Brain pericyte (primary cell): Measurements from ENCODE around the gene TNS4.

ENCODE experiments used
- DNase-seq: peaks from one replicate; pipeline ENCODE4 v3.0.0-alpha.2; 2012; ENCODE audit warnings: low read depth, low spot score

Gene TNS4

DNA sequence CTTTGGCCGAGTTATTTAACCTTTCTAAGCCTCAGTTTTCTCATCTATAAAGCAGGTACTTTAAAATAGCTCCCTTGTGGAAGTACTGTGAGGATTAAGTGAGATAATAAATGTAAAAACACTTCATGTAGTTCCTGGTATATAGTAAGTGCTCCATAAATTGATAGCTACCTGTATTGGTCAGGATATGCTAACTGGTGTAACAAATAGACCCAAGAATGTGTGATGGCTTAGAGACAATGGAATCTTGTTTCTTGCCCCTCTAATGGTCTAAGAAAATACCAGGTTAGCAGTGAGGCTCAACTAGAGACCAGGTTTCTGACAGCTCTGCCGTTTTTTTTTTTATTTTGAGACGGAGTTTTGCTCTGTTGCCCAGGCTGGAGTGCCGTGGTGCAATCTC, 34.0 kb upstream of the TNS4 start:
- no peak for DNase-seq

DNA sequence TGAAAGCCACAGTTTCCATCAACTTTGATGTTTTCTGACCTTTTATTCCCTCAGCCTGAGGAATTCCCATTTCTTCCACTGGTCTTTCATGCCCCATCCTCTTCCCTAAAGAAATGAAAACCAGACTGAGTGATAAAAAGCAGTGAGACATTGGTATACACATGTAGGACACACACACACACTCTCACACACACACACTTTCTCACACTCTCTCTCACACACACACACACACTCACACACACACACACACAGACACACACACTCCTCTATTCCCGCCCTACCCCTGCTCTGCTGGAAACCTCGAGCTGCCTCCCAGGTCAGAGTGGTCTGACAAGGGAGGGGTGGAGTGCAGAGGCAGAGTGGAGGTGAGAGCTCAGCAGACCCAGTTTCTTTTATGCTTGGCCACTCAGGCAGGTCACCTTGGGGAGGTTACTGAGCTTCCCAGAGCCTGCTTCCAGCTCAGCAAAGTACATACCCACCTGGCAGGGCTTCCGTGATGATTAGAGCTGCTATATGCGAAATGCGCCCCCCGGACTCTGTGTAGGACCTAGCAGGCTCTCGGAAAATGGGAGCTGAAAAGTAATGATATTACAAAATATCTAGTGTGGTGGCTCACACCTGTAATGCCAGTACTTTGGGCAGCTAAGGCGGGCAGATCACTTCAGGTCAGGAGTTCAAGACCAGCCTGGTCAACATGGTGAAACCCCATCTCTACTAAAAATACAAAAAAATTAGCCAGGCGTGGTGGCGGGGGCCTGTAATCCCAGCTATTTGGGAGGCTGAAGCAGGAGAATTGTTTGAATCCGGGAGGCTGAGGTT, 33.2 kb upstream of the TNS4 start:
- no peak for DNase-seq

DNA sequence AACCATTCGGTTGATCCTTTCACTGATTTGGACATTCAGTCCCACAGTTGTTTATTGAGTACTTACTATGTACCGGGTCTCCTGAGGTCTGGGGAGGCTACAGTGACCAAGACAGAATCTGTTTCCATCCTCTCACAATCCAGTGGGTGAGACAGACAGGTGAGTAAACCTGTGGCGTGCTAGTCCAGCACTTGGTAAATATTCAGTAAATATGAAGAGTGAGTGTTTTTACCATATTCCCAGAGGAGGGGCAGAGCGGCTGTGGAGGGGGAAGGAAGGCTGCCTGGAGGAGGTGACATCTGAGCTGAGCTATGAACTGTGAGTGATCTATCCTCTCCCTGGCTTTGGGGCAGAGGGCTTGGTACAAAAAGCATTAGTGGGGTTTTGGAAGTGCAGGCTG, 32.5 kb upstream of the TNS4 start:
- DNase-seq: no peak

DNA sequence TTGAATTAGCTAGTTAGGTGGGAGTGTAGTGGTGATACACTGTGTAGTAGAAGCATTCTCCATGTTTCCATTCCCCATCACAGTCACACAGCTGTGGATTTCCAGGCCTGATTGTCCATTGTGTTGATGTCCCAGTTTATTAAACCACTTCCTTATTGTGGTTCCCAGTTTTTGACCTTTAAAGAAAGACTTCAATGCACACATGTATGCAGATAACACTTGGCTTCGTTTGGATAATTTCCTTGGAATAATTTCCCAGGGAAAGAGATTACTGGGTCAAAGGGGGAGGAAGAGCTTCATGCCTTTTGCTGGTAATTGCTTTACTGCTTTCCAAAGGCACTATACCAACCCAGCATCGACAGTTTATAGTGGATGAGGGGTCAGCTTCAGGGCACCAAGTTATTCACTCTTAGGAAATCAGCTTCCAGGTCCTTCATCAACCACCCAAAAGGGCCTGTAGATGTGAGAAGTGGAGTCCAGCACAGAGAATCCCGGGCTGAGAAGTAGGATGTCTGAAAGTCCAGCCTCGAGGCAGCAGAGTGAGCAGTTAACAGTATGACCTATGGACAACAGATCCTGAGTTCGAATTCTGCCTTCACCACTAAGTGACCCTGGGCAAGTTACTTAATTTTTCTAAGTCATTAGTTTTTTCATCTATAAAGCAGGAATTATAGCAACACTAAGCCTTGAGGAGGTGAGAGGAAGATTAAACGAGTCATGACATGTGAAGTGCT, 31.3 kb upstream of the TNS4 start:
- no peak for DNase-seq

DNA sequence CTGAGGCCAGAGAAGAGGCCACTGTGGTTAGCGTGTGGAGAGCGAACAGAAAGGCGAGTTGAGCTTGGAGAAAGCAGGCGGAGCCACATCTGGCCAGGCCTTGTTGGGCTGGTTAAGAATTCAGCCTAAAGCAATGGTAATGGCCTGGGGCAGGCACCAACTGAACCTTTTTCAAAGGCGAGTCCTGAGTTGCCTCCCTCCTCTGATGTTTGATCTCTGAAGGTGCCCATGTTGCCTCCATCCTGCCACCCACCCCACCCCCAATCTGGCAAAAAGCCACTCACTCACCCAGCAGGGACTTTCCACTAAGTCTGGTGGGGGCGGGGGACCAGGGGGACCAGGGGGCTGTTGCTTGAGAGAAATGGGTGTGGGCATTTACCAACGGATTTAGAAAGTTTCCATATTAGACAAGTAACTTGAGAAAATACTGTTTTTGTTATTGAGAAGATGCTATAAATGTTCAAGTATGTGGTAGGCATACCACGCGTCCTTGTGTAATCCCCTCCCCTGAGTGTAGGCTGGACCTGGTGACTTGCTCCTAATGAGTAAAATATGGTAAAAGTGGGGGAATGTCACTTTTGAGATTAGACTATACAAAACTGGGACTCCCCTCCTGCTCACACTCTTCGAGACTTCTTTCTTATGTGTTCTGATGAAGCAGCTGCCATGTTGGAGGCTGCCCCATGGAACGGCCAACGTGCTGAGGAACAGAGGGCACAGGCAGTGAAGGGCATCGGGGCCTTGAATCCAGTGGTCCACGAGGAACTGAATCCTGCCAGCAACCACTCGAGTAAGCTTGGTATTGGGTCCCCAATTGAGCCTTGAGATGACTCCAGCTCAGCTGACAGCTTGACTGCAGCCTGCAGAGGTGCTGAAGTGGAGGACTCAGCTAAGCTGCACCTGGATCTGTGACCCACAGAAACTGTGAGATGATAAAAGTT, 29.9 kb upstream of the TNS4 start:
- DNase-seq: no peak

DNA sequence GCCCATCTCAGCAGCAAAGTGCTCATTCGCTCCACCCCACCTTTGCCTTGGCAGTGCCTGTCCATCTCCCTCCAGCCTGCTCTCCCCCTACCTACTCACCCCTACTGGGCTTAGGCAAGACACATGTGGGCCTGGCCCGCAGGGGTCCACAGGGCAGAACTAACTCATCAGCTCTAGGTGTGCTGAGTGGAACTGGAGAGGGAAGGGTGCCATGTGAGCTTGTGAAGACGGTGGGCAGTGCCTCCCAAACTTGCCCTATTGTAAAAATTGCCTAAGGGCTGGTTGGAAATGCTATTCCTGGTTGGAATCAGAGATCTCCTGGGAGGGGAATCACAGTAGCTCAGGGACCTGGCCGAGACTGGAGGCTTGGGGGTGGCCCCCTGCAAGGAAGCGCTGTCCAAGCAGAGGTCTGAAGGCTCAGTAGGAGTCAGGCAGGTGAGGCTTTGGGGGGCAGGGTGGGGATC, 29.1 kb upstream of the TNS4 start:
- no peak for DNase-seq

DNA sequence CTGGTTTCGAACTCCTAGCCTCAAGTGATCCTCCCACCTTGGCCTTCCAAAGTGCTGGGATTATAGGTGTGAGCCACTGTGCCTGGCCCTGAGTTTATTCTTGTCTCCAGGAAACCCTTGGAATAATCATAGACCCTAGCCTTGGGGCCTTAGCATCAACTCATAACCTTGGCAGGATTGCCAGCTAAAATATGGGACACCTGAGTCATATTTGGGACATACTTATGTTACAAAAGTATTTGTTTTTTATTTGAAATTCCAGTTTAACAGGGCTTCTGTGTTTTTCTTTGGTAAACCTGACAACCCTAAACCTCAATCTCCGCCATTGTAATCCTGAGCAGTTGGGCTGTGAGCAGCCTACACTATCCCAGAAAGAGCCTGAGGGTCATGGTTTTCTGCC, 28.6 kb upstream of the TNS4 start:
- DNase-seq: no peak

DNA sequence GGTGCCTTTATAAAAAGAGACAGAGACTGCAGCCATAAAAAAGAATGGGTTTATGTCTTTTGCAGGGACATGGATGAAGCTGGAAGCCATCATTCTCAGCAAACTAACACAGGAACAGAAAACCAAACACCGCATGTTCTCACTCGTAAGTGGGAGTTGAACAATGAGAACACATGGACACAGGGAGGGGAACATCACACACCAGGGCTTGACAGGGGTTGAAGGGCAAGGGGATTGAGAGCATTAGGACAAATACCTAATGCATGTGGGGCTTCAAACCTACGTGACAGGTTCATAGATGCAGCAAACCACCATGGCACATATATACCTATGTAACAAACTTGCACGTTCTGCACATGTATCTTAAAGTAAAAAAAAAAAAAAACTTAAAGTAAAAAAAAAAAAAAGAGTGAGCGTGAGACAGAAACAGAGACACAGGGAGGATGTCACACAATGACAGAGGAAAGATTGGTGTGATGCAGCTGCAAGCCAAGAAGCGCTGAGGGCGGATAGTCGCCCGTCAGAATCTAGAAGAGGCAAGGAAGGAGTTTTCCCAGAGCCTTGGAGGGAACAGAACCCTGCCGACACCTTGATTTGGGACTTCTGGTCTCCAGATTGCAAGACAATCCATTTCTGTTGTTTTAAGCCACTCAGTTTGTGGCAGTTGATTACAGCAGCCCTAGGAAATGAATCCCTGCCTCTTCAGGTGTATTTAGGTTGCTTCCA, 27.4 kb upstream of the TNS4 start:
- no peak for DNase-seq

DNA sequence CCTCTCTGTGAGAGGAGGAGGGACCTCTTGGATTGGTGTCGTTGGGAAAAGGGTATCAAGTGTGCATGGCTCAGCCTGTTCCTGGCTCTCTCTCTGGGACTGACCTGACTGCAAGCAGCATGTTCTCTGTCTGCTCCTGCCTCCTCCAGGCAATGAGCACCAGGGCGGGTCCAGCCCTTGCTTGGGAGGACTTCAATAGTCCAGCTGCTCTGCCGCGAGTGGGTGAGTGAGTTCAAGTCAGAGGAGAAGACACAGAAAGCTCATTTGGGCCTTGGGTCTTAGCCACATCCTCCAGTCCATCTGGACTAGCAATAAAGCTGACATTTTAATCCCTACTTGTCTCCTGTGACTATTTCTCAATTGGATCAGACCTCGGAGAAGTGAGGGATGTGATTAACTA, 25.2 kb upstream of the TNS4 start:
- no peak for DNase-seq

DNA sequence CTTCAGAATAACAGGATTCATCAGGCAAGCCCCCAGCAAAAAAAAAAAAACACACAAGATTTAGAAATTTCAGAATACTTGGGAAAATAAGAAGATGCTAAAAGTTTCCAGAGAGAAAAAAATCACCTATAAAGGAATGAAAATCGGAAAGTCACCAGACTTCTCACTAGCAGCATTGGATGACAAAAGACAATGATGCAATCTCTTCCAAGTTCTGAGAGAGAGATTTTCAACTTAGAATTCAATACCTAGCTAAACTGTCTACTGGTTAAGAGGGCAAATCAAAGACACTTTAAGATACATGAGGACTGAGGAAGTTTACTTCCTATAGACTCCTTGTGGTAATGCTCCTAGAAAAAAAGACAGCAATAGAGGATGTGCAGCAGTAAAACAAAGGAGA, 23.9 kb upstream of the TNS4 start:
- DNase-seq: no peak

DNA sequence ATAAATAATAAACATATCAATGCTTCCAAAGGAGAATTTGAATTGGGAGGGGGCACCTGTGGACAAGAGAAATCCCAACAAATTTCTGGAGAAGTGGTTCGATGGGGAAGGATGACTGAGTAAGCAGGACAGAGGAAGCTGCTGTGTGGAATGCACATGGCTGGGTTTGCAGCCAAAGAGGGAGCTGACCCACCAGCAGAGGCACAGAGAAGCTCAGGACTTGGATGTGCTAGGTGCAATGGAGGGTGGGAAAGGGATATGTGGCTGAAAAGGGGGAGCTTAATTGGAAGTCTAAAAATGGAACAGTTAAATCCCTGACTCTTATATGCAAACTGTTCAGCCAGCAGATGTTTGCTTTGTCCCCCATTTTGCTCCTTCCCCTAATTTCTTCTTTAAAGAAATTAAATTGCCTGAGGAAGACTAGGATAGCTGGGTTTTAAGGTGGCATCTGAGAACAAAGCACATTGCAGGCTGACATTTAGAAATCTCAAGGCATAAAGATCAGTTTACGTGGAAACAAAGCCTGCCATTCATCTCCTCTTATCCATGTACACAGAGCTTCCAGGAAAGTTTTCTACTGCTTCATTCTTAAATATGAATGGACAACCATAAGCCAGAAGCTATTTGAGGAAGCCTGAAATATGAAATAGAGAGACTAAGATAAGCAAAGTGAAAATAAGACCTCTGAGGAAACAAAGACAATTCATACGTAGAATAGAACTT, 23.0 kb upstream of the TNS4 start:
- DNase-seq: no peak

DNA sequence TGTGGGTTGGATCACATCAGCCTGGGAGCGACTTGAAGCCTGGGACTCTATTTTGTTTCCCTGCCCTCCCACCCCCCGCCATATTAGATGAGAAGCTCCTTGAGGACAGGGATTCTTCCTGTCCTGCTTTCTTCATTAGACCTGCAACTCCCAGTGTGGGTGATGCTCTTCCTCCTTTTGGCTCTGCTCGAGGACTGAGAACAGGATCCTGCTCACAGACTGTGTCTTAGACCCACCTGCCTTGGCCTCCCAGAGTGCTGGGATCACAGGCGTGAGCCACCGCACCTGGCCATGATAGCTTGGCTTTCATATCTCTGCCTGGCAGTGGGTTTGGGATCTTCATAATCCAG, 21.5 kb upstream of the TNS4 start:
- no peak for DNase-seq

DNA sequence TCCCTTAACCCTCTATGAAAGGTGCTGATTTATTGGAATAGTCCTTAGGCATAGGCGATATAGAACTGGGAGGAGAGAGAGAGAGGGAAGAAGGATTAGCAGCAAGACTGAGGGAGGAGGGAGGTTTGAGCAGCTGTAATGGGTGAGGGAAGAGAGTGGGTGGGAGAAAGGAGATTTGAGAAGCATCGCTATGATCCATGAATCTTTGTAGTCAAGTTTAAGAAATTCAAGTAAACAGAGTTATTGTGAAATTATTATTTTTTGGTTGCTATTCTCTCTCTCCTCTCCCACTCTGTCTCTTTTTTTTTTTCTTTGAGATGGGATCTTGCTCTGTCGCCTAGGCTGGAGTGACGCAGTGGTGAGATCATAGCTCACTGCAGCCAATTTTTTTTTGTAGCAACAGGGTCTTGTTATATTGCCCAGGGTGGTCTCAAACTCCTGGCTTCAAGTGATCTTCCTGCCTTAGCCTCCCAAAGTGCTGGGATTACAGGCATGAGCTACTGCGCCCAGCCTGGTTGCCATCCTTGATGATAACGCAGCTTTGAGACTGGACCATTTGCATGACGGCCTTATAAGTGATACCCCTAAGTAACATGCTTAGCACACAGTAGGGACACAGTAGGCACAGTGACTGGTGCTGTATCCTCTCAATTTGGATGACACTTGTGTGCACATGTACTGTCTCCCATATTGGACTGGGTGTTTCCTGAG, 21.0 kb upstream of the TNS4 start:
- no peak for DNase-seq

DNA sequence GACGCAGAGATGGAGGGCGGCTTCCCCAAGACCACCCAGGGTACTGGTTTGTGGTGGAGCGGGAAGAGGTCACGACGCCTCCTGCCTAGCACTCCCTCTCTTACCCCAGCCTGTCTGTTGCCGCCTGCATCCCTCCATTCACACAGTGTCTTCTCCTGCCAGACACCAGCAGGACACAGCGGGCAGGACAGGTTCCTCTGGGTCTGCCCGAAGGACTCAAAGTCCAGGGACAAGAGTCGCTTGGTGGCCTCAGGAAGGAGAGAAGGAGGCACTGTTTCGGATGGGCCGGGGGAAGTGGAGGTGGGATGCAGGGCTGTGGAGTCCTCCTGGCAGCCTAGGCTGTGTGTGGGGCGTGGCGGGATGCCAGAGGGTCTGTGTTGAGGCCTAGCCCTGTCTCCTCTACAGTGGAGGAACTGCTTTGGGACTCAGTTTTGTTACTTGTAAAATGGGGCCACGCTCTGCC, 19.6 kb upstream of the TNS4 start:
- no peak for DNase-seq

DNA sequence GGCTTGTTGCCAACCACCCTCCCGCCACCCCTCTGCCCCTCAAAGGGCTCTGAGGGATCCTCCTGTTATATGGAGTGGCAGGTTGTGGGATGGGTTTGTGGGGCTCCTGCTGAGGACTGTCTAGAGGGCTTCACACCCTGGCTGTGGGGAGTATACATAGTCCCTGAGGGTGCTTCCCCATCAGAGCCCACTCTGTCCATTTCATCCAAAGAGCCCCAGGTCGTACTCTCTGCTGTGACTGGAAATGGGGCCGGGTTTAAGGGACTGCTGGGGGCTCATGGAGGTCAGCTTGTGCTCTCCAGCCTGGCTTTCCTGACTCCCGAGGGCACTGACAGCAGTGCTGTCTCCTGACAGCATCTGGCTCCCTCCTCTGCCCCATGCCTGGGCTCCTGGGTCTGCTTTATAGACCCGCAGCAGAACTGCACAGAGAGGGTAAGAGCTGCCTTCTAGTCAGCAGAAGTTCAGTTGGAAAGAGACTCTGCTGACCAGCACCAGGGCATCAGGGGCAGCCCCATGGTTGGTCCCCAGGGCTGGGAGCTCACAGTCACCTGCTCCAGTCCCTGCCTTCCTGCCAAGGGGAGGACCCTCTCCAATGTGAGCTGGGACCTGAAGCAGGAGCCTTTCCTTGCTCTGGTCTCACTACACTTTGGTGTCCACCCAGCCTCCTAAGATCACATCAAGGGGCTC, 17.8 kb upstream of the TNS4 start:
- DNase-seq: no peak

DNA sequence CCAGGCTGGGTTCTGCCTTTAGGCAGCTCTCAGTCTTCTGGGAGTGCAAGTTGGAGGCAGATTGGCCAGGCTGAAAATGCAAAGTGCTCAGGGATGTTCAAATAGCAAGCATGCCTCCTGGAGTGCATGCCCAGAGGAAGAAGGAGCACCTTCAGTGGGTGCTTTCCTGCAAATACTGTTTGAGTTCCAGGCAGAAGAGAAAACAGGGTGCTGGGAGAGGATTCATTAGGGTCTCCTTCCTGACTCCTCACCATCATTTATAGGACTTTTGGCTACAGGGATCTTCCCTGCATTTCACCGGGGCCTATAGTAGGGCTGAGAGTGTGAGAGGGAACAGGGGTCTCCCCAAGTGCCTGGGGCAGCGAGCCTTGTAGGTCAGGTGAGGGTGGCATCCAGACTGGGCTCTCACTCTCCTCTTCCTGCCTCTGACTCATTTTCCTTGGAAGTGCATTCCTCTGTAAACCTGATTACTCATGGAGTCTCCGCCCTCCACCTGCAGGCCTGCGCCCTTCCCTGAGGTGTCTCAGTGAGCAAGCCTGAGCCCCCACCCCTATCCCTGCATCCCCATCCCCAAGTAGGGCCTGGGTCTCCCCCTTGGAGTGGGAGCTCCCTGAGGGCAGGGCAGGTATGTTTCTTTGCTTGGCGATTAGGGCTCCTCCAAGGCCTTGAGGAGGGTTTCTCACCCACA, 17.1 kb upstream of the TNS4 start:
- no peak for DNase-seq

DNA sequence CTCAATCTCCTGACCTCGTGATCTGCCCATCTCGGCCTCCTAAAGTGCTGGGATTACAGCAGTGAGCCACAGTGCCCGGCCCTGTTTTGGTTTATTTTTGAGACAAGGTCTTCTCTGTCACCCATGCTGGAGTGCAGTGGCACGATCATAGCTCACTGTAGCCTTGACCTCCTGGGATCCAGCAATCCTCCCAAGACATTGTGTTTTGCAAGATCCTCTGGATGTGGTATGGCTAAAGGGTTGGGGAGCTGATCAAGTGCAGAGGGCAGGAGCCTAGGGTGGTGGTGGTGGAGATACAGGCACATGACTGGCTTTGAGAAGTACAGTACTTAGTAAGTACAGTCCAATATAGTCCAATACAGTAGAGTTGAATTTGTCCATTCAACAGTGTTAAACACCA, 16.6 kb upstream of the TNS4 start:
- DNase-seq: no peak

DNA sequence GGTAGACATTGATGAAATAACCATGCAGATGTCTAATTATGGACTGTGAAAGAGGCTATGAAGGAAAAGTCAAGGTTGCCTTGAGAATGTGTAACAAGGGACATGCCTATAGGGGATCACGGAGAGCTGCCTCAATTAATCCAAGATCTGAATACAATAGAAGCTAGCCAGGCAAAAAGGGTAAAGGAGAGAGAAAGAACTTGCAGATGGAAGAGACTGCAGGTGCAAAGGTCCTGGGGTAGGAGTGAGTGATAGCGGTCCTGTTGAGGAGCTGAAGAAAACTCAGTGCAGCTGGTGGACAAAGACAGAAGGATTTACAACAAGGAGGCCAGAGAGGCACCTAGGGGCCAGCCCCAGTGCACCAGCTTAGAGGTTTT, 15.9 kb upstream of the TNS4 start:
- DNase-seq: no peak
